NCI-H2107 treated with DMSO at 0.1 percent for 48 hours (cell line): Measurements from ENCODE around the gene GMCL1.
"Not testable (repeated sequence)": the region's sequence is repeated elsewhere in the genome, so short reads cannot be mapped to it uniquely, and the experiment has no call there.

Experiments used
- DNase-seq: peaks from one replicate; lab custom pipeline; 2025; ENCODE audit not compliant: unreplicated experiment; lab: John Stamatoyannopoulos, UW

The GMCL1 gene

GRCh38 chr2:69807821-69808540 is 21.5 kb upstream of the GMCL1 start:
- no peak for DNase-seq

GRCh38 chr2:69810550-69810949 is 18.9 kb upstream of the GMCL1 start:
- DNase-seq = no peak

GRCh38 chr2:69811018-69811417 is 18.4 kb upstream of the GMCL1 start:
- no peak for DNase-seq

GRCh38 chr2:69811591-69811990 is 17.9 kb upstream of the GMCL1 start:
- peak; percentile 64 for DNase-seq

- no peak for DNase-seq
Observed at GRCh38 chr2:69815717-69816116, 13.7 kb upstream of the GMCL1 start.

GRCh38 chr2:69816923-69817542 is 12.4 kb upstream of the GMCL1 start:
- peak; percentile 81 for DNase-seq

- no peak for DNase-seq
Observed at GRCh38 chr2:69817729-69818501, 11.5 kb upstream of the GMCL1 start.

GRCh38 chr2:69827796-69828540 is 1.5 kb upstream of the GMCL1 start:
- DNase-seq = no peak

GRCh38 chr2:69828938-69829255 is 563 bp upstream of the GMCL1 start:
- no peak for DNase-seq

- DNase-seq = peak; percentile 13
Observed at GRCh38 chr2:69830045-69830905, 815 bp downstream of the GMCL1 start.

- DNase-seq = not testable (repeated sequence)
Observed at GRCh38 chr2:69830906-69831241, 1.4 kb downstream of the GMCL1 start.

GRCh38 chr2:69831354-69831905 is 2.0 kb downstream of the GMCL1 start:
- DNase-seq = no peak

- DNase-seq = no peak
Observed at GRCh38 chr2:69833752-69834151, 4.3 kb downstream of the GMCL1 start.

GRCh38 chr2:69835666-69836065 is 6.2 kb downstream of the GMCL1 start:
- DNase-seq = no peak

GRCh38 chr2:69836316-69836715 is 6.9 kb downstream of the GMCL1 start:
- DNase-seq = no peak

- DNase-seq = no peak
Observed at GRCh38 chr2:69837533-69837932, 8.1 kb downstream of the GMCL1 start.

- DNase-seq = no peak
Observed at GRCh38 chr2:69843993-69844392, 14.5 kb downstream of the GMCL1 start.

- DNase-seq = no peak
Observed at GRCh38 chr2:69844560-69844959, 15.1 kb downstream of the GMCL1 start.

GRCh38 chr2:69846182-69847067 is 17.0 kb downstream of the GMCL1 start:
- no peak for DNase-seq
